SU-DHL-6 (cell line): Measurements from ENCODE around the gene EEF1AKMT4.

Experiments
- H2AFZ ChIP-seq: fragments of 200-600 bp; sonication (generic); 2 replicates; pipeline ENCODE4 v1.6.1; 2014; ENCODE audit warnings: low read depth, mild to moderate bottlenecking, moderate library complexity, mixed read lengths, antibody characterized with exemption, low read length; ENCODE audit not compliant: severe bottlenecking
- H3F3A ChIP-seq: fragments of 200-600 bp; shearing (Covaris generic); 2 replicates; pipeline ENCODE4 v1.6.0; 2016; ENCODE audit warnings: antibody characterized with exemption, mild to moderate bottlenecking; ENCODE audit not compliant: insufficient read depth
- H3K27ac ChIP-seq: fragments of 200-600 bp; sonication (generic); 2 replicates; pipeline ENCODE4 v1.5.1; 2016; ENCODE audit warnings: low read depth, mild to moderate bottlenecking, low read length, moderate library complexity, mixed read lengths
- H3K27me3 ChIP-seq: fragments of 200-600 bp; sonication (generic), shearing (Covaris generic); 2 replicates; pipeline ENCODE4 v1.6.0; 2014; ENCODE audit warnings: mild to moderate bottlenecking, low read length
- H3K36me3 ChIP-seq: fragments of 200-600 bp; sonication (generic); 2 replicates; pipeline ENCODE4 v1.6.1; 2014; ENCODE audit warnings: mild to moderate bottlenecking, low read length, mixed read lengths
- H3K4me2 ChIP-seq: fragments of 300-600, 200-600 bp; shearing (Covaris generic), sonication (generic); 2 replicates; pipeline ENCODE4 v1.6.0; 2014; ENCODE audit warnings: low read length, low read depth, mild to moderate bottlenecking; ENCODE audit not compliant: poor library complexity, severe bottlenecking
- H3K4me3 ChIP-seq: fragments of 200-600 bp; sonication (generic); 2 replicates; pipeline ENCODE4 v1.5.1; 2014; ENCODE audit warnings: antibody characterized with exemption, low read length, mild to moderate bottlenecking, mixed read lengths; ENCODE audit not compliant: insufficient read depth, poor library complexity, severe bottlenecking
- H3K79me2 ChIP-seq: fragments of 200-600 bp; sonication (generic); 2 replicates; pipeline ENCODE4 v1.6.1; 2014; ENCODE audit warnings: mild to moderate bottlenecking, low read length, moderate library complexity; ENCODE audit not compliant: insufficient read depth
- H3K9ac ChIP-seq: fragments of 200-600 bp; sonication (generic); 2 replicates; pipeline ENCODE4 v1.7.0; 2014; ENCODE audit warnings: mild to moderate bottlenecking, low read length
- H3K9me2 ChIP-seq: fragments of 200-600 bp; sonication (generic); replicated peaks from 2 replicates; pipeline ENCODE4 v1.6.1; 2014; ENCODE audit warnings: low read length; ENCODE audit not compliant: insufficient read depth
- H3K9me3 ChIP-seq: fragments of 200-600 bp; sonication (generic); 2 replicates; pipeline ENCODE4 v1.6.1; 2014; ENCODE audit warnings: low read length, mixed read lengths; ENCODE audit not compliant: insufficient read depth
- H4K20me1 ChIP-seq: fragments of 200-600 bp; sonication (generic); 2 replicates; pipeline ENCODE4 v1.6.1; 2014; ENCODE audit warnings: low read depth, mild to moderate bottlenecking, antibody characterized with exemption, low read length, moderate library complexity, mixed read lengths
- EZH2phosphoT487 ChIP-seq: fragments of 200-600 bp; sonication (generic), shearing (Covaris generic); conservative IDR thresholded peaks from 2 replicates; pipeline ENCODE4 v1.6.1; 2018; ENCODE audit warnings: mild to moderate bottlenecking, antibody characterized with exemption, low read length, moderate library complexity, mixed read lengths
- TF ChIP-seq, protein P1 (sequence below): fragments of 200-600 bp; sonication (generic); IDR thresholded peaks from one replicate; pipeline ENCODE4 v1.5.1; 2017; ENCODE audit warnings: antibody characterized with exemption, mild to moderate bottlenecking, low read length, moderate library complexity; ENCODE audit not compliant: insufficient read depth, poor library complexity, severe bottlenecking

The EEF1AKMT4 gene

GRCh38 chr3:184305577-184305976 is 56.1 kb downstream of the EEF1AKMT4 start:
- Histone ChIP-seq H4K20me1 (no peaks in the 10 kb centered on the region), H3K27me3 (no peaks in the 10 kb centered on the region), H3K9me3 (no peaks in the 10 kb centered on the region), H3K9ac (no peak overlapping the region), H3K27ac (no peak overlapping the region), H3K79me2 (peaks cover 3% of the 10 kb centered on the region), H3F3A (no peaks in the 10 kb centered on the region), H3K36me3 (peaks cover 2% of the 10 kb centered on the region; the same call in 1 of the 2 replicates), H3K4me2 (no peak overlapping the region), H2AFZ (no peak overlapping the region), H3K4me3 (no peak overlapping the region), H3K9me2 (no peaks in the 10 kb centered on the region)
- TF ChIP-seq EZH2phosphoT487 = no peak
- TF ChIP-seq, protein P1, sequence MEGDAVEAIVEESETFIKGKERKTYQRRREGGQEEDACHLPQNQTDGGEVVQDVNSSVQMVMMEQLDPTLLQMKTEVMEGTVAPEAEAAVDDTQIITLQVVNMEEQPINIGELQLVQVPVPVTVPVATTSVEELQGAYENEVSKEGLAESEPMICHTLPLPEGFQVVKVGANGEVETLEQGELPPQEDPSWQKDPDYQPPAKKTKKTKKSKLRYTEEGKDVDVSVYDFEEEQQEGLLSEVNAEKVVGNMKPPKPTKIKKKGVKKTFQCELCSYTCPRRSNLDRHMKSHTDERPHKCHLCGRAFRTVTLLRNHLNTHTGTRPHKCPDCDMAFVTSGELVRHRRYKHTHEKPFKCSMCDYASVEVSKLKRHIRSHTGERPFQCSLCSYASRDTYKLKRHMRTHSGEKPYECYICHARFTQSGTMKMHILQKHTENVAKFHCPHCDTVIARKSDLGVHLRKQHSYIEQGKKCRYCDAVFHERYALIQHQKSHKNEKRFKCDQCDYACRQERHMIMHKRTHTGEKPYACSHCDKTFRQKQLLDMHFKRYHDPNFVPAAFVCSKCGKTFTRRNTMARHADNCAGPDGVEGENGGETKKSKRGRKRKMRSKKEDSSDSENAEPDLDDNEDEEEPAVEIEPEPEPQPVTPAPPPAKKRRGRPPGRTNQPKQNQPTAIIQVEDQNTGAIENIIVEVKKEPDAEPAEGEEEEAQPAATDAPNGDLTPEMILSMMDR = no peak

DNA sequence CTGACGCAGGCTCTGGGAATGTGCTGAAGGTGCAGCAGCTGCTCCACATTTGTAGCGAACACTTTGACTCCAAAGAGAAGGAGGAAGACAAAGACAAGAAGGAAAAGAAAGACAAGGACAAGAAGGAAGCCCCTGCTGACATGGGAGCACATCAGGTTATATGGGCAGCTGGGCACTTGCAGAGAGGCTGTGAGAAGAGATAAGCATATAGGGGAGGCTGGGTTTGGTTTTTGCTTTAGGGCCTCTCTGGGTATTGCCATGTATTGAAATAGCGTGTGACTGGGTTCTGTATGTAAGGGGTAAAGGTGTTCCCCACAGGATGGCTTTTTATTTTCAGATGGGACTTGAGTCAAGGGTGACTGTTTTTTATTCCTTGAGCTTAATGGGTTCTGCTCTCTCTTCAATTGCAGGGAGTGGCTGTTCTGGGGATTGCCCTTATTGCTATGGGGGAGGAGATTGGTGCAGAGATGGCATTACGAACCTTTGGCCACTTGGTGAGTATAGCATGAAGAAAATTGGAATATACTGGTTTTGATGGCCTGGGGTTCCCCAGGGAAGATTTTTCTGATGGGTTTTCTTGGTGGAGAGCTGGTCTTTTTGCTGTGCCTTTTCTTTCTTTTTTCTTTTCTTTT is 57.0 kb downstream of the EEF1AKMT4 start:
- H3K36me3 ChIP-seq = no peaks in the 10 kb centered on the region; the same call in 1 of the 2 replicates
- no peak overlapping the region for H3K27ac ChIP-seq
- H3K4me3 ChIP-seq = no peak overlapping the region
- H4K20me1 ChIP-seq = no peaks in the 10 kb centered on the region
- H3K79me2 ChIP-seq = no peaks in the 10 kb centered on the region
- no peak overlapping the region for H3K9ac ChIP-seq
- H3K27me3 ChIP-seq = no peaks in the 10 kb centered on the region
- no peak overlapping the region for H2AFZ ChIP-seq
- H3K4me2 ChIP-seq = no peak overlapping the region
- no peak for TF ChIP-seq EZH2phosphoT487
- TF ChIP-seq, protein P1 = no peak
- no peaks in the 10 kb centered on the region for H3K9me3 ChIP-seq
- no peaks in the 10 kb centered on the region for H3K9me2 ChIP-seq
- H3F3A ChIP-seq = 0 out of 2 replicates have a peak, but pooled peaks cover 7% of the 10 kb centered on the region

DNA sequence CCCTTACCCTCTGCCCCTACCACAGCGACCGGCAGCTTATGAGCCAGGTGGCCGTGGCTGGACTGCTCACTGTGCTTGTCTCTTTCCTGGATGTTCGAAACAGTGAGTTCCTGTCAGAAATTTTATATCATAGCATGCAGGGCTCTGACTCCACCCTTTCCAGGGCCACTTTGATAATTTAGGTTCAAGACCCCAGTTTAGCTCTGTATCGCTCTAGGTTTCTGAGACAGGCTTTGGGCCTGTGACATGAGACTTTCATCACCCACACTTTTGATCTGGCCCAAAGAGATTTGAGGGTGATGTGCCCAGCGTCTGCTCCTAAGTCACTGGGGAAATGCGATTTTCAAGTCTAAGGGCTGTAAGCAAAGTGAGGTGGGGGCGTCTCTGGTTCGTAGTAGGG is 58.4 kb downstream of the EEF1AKMT4 start:
- Histone ChIP-seq H4K20me1 (no peaks in the 10 kb centered on the region), H3K4me2 (no peak overlapping the region), H2AFZ (no peak overlapping the region), H3K27ac (no peak overlapping the region), H3K79me2 (no peaks in the 10 kb centered on the region), H3K36me3 (no peaks in the 10 kb centered on the region; the same call in 1 of the 2 replicates), H3K27me3 (no peaks in the 10 kb centered on the region), H3K4me3 (no peak overlapping the region), H3F3A (0 out of 2 replicates have a peak, but pooled peaks cover 7% of the 10 kb centered on the region), H3K9me3 (no peaks in the 10 kb centered on the region), H3K9ac (no peak overlapping the region), H3K9me2 (no peaks in the 10 kb centered on the region)
- no peak for TF ChIP-seq EZH2phosphoT487
- TF ChIP-seq, protein P1 = no peak
